ENCODE results near the gene SNORC.

DNA sequence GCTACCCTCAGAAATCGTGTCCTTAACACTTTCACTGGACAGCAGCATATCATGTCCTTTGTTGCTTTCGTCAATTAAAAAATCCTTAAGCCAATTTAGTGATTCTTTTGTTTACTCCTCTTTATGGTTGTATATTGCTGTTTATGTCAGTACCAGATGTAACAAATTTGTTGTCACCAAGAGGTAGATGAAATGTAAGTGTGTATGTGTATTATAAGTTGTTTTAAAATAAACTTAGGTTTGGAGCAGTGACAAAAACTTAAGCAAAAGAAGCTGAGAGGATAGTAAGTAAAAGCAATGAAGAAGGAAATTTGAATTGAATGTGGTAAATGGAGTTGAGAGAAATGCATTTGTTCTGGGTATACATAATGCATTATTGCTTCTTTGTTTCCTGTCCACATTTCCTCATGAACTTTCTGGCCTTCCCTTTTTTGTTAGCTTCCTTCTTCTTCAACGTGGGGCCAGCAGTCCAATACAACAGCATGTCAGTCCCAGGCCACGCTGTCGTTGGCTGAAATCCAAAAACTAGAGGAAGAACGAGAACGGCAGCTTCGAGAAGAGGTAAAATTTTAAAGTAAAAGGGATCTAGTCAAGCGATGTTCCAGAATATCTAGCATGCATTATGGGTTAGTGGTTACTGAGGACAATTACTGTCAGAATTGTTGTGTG, 30.5 kb upstream of the SNORC start:
- TF ChIP-seq, protein P1, sequence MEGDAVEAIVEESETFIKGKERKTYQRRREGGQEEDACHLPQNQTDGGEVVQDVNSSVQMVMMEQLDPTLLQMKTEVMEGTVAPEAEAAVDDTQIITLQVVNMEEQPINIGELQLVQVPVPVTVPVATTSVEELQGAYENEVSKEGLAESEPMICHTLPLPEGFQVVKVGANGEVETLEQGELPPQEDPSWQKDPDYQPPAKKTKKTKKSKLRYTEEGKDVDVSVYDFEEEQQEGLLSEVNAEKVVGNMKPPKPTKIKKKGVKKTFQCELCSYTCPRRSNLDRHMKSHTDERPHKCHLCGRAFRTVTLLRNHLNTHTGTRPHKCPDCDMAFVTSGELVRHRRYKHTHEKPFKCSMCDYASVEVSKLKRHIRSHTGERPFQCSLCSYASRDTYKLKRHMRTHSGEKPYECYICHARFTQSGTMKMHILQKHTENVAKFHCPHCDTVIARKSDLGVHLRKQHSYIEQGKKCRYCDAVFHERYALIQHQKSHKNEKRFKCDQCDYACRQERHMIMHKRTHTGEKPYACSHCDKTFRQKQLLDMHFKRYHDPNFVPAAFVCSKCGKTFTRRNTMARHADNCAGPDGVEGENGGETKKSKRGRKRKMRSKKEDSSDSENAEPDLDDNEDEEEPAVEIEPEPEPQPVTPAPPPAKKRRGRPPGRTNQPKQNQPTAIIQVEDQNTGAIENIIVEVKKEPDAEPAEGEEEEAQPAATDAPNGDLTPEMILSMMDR (optimal IDR thresholded peaks at IDR 0.05 in 1 of 3, IDR thresholded peaks at IDR 0.05 in 1 of 3, conservative IDR thresholded peaks at IDR 0.05 in 1 of 3; ENCODE audit: extremely low read depth in 1 of 3, insufficient read depth in 2 of 3, low read length in 3 of 3), result no peak
- TF ChIP-seq EZH2 (IDR thresholded peaks at IDR 0.05; ENCODE audit: low read length), result no peak
